HUDEP-2 (cell line): Measurements from ENCODE around the gene ALOX5.

ENCODE experiments used
- DNase-seq, 76 experiments: peaks; one replicate each; lab custom pipeline; 2025; ENCODE audit not compliant: unreplicated experiment in 76 of 76; lab: John Stamatoyannopoulos, UW

The ALOX5 gene

DNA sequence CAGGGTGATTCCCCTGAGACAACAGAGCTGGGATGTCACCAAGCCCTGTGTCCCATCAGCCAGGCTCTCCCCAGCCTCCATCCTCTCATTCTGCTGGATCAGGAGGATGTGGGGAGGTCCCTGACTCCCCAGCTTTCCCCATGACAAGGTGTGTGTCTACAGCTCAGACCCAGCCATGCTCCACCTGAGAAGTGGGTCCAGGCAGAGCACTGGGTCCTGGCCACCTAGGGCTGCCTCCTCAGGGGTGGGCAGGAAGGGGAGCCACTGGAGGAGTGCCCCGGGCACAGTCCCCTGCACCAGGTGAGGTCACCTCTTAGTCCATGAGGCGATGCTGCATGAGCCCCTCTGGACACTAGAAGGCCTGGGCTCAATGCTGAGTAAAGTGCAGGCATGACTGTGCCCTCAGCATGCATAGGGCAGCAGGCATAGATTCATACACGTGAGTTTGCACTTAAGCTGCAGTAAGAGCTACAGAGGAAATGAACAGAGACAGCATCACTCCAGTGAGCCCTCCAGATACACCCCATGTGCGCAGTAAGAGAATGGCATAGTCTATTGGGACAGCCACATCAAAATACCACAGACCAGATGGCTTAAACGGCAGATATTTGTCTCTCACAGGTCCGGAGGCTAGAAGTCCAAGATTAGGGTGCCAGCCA, 48.3 kb downstream of the ALOX5 start:
- DNase-seq, result no peak

DNA sequence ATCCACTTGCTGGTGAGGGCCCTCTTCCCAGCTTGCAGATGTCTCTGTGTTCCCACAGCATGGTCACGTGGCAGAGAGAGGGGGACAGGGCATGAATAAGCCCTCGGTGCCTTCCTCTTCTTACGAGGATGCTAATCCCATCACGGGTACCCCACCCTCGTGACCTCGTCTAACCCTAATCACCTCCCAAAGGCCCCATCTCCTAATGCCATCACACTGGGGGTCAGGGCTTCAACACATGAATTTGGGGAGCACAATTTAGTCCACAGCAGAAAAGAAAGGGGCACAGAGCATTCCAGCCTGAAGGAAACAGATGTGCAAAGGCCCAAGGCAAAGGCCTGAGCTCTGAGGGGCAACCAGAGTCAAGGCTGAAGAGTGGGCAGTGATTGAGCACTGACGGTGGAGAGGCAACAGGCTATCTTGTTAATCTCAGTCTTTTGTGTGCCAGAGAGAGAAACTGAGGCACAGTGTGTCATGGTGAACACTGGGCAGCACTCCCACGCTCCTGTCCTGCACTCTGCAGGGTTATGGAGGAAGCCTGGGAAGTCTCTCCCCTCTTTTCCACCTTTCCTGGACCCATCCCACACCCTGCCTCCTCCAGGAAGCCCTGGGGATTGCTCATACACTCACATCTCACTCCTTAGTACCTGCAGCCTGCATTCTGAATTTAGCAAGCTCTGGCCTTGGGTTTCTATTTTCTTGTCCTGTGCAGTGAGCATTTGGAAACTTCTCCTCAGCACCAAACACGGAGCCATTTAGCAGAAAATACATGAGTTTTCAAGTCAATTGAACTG, 49.0 kb downstream of the ALOX5 start:
- DNase-seq, result no peak

DNA sequence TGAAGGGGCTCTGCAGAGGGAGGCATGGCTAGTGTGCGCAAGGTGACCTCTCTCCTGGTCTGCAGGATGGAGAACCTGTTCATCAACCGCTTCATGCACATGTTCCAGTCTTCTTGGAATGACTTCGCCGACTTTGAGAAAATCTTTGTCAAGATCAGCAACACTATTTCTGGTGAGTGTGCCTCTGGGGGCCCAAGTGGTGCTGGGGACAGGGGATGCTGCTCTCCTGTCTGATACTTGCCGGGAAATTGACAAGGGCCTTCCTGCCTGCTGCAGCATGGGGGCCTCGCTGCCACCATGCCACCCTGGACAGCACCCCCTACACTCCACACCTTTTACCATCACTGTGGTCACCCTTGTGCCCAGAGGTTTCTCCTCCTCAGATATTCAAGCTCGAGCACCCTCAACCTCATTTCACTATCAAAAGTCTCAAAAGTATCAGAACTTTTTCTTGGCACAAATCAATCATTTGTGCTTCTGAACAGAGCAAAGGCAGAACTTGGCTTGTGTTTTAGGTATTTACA, 50.0 kb downstream of the ALOX5 start:
- no peak for DNase-seq

DNA sequence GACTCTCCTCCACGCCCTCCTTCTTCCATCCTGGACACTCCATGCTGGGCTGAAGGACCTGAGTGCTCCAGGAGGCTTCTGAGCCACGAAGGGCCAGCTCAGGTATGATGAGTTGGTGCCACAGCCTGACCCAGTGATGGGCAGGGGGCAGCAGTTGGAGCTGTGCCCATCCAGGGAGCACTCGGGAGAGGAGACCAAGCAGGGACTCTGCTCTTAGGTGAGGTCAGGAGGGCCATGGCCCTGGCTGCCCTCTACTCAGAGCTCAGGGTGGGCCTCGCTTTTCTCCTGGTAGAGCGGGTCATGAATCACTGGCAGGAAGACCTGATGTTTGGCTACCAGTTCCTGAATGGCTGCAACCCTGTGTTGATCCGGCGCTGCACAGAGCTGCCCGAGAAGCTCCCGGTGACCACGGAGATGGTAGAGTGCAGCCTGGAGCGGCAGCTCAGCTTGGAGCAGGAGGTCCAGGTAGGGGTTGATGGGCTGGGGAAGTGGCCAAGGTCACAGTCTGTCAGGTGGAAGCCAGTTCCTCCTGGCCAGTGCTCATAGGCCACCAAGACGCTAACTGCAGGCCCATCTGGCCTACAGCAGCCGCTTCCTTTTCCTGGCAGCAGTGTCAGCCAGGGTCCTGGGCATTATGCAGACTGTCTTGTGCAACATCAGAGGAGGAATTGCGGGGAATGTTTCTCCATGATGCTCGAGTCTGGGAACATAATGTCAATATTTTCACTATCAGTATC, 50.8 kb downstream of the ALOX5 start:
- DNase-seq, result no peak

DNA sequence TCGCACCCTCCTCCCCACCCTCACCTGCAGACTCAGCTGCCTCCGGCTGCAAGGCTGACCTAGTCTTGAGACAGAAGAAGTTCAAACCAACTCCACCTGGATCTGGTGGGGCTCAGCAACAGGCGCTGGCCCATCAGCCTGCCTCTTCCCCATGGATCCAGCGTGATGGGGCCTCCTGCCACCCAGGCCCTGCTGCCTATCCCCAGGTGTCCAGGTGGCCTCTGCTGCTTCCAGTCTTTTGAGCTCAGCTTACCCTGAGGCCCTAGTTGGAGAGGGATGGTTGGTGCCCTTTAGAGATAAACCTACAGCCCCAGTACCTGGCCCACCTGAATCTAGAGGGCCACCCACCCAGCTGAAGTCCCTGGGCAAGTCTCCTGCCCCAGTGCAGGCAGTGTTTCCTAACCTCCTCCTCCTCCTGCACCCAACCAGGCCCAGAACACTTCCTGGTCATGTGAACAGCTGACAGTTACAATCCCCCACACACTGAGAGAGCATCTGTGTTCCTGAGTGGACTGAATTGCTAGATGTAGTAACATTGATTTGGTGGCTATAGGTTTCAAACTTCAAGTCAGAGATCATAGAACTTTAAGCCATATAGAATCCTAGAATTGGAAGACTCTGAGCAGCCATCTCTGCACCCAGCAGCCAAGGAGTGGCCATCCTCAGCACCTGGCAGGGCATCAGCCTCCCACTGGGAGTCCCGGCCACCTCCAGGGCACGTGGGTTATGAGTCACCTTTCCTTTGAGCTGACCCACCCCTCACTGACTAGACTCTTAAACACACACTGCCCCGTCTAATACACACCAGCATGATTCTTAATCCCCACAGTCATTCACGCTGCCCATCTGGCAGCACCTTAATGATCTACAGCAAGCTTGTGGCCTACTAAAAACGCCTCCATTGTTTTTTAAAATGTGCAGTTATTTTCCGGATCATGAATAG, 51.9 kb downstream of the ALOX5 start:
- DNase-seq, result peak in 2 of 76 experiments; percentile 7 to 14

DNA sequence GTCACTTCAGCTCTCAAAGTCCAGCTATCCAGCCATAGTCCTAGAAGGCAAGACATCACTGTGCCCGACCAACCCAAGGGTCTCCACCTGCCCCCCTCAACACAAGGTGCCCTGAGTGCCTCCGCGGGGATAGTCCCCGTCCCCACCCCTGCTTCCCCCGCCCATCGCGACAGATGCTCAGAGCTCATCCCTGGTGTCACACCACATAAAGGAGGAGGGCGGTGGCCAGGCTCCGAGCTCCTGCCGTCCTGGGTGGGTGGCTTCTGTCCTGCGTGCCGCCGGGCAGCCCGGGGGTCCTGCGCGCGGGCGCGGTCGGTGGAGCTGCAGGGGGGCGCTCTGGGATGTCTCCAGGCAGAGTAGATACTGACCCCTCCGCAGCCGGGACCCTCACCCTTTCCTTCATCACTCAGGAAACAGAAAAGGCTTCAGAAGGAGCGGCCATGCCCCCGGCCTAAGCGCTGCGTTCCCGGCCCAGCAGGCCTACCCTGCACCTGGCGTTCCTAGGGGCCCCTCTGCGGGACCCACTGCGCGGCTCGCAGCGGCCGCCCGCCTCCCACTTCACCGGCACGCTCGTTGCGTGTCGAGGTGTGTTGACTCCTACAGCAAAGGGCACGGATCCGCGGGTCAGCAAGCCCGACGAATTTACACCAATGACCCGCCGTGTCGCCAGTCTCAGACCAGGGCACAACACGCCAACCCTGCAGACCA, 53.4 kb downstream of the ALOX5 start:
- no peak for DNase-seq

DNA sequence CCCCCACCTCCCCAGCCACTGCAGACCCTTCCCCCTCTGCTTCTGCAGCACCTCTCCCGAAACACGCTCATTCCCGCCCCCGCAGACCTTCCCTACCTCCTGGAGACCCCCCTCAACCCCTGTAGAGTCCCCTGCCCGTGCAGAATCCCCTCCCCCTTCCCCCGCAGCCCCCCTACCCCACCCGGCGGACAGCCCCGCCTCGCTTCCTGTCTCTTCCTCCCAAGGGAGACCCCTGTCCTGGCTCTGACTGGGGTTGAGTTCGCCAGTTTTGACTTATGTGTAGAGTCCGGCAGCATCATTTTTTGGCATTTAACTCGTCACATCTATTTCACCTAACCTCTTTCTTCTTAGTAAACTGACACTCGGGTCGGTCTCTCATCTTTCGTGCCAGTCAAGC, 54.0 kb downstream of the ALOX5 start:
- DNase-seq, result no peak

DNA sequence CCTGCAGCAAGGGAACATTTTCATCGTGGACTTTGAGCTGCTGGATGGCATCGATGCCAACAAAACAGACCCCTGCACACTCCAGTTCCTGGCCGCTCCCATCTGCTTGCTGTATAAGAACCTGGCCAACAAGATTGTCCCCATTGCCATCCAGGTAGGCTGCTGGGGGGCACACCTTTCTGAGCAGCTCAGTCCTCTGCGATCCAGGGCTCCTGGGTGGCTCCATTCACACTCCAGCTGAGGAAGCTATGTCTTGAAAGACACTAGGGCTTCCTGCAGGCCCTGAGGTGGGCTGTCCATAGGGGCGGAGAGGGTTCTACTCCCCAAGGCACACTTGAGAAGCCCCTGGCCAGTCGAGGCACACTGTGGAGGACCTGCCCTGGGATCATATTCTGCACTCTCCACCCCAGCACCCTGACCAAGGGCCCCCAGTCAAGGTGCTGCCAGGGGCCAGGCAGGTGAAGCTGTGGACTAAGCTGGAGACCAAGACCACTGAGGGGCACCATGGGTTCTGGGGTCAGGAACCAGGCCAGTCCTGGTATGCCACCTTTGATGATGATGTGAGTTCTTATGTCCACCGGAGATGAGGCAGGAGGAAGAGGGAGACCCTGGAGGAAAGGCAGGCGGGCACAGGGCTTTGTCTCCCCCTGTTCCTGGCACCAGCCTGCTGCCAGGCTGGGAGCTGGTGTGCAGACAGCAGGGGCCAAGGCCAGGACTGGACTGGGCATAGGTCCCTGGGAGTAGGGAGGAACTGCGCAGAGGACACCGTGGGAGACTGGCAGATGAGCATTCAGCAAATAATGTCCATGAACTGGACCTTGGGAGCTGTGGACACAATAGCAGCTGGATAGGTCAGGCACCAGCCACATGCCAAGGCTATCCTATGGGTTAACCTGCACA, 54.8 kb downstream of the ALOX5 start:
- DNase-seq, result no peak

DNA sequence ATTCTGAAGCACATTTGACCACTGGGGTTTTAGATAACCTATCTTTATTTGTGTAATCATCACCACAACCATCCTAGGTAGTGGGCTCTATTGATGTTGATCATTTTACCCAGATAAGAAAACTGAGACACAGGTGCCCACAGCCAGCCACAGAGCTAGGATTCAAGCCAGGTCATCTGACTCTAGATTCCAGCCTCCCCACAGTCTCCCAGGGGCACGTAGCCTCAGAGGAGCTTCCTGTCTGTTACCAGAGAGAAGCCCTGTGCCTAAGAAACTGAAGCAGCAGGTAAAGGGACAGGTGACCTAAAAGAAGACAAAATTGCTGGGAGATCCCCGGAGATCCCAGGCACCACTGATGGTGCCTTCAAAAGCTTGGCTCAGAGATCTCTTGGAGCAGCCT, 55.8 kb downstream of the ALOX5 start:
- no peak for DNase-seq

DNA sequence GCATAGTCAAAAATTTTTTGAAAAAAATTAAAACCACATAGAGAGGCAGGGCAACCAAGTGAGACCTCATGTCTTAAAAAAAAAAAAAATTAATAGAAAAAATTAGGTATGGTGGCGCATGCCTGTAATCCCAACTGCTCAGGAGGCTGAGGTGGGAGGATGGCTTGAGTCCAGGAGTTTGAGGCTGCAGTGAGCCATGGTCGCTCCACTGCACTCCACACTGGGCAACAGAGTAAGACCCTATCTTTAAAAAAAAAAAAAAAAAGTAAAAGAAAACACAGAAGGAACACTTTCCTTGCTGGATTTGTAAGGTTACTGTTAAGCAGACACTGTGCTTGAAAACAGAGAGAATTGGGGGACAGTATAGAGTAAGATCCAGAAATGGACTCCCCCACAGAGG, 58.1 kb downstream of the ALOX5 start:
- no peak for DNase-seq

DNA sequence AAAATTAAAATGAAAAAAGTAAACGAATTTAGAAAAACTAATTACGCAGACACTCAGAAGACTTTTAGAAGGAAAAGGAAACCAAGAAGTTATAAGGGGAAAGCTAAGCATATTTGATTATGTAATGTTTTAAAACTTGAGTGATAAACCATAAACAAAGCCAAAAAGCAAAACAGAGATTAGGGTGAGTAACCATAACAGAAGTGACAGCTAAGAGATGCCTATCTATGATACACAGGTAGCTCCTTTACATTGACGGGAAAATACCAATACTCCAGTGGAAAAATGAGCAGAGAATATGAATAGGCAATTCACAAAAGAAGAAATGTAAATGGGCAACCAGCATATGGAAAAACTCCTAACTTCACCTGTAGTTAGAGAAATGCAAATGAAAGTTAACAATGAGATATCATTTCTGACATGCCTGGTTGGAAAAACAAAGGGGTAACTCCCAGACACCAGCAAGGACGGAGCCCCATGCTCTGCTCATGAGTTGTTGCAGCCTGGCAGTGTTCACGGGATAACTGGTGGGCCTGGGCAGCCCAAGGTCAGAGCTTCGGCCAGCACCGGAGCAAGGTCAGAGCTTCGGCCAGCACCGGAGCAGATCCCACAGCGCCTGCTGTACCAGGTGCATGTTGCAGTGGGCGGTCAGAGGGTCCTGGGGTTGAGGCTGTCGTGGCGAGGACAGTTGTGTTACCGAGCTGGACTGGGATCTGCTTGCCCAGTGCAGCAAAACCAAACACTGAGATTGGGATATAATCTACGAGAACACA, 58.9 kb downstream of the ALOX5 start:
- DNase-seq, result no peak

DNA sequence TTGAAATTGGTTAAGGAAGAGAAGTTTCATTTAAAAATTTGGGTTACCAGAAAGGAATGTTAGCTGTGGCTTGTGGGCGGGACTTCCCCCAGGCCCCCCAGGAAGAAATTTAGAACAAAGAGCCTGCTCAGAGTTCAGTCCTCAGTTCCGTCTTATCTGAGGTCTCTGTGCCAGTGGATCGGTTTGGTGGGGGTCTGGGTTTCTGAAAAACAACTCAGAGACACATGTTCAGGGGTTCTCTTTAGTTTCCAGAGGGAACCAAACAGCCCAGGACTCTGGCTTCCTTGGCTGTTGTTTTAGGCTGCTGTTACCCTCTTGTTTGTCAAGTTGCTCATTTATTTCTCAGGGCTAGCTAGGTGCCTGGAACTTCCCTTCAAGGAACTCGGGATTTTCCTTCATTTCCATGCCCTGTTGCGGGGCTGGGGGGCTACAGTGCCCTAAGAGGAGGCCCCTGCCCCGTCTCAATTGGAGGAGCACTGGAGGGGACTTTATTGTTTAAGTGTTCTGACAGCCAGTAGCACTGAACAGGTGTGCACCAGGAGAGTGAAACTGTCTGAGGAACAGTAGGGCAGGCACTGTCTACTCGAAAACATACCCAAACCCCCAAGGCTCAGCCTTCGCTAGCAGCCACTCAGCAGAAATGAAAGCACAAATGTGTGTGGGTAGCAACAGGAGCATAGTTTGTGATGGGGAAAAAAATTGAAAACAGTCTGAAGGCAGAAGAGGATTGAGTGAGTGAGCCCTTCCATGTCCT, 59.9 kb downstream of the ALOX5 start:
- no peak for DNase-seq

DNA sequence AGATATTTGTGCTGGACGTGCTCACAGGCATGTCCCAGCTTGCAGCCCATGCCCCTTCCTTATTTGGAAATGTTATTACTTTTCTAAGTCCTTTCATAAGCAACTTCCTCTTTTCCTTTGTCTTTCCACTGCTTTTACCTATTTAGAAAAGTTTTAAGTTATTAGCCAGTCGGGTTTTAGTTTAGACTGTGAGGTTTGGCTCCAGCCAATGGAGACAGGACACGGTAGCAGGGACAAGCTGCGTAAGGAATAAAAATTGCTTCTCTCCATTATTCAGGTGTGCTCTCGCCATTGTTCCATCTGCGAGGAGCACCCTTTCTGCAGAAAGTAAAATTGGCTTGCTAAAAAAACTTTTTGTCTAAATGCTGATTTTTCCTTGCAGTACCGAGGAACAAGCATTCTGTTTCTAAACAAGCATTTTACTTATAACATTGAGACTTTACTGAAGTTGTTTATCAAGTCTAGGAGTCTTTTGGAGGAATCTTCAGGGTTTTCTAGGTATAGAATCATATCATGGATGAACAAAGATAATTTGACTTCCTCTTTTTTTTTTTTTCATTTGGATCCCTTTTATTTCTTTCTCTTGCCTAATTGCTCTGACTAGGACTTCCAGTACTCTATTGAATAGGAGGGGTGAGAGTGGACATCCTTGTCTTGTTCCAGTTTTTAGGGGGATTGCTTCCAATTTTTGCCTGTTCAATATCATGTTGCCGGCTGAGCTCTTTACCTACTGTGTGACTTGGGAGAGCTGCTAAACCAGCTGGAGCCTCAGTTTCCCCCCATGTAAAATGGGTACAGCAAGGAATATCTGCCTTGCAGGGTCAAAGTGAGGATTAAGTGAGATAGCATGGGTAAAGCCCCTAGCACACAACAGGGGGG, 63.8 kb downstream of the ALOX5 start:
- no peak for DNase-seq

DNA sequence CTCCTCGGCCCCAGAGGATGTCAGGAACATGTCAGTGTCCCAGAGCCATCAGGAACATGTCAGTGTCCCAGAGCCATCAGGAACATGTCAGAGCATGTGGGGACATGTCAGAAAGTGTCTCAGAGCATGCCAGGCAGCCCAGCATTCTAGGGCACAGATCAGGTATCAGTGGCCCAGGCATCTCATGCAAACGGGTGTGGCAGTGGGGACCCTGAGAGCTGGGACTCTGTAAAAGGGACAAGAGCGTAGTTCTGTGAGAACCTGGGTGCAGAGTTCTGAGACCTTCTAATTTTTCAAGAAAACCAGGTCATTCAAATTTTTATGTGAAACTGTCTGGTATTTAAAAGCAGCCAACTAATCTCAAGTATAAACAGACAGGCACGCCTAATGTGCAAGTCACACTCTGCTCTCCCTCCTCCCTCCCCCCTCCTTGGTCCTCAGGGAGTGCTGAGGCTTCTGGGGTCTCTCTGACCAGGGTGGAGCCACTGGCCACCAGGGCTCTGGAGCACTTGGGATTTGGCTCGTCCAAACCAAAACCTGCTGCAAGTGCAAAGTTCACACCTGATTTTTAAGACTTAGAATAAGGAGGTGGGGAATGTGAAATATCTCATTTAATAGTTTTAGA, 64.6 kb downstream of the ALOX5 start:
- no peak for DNase-seq

DNA sequence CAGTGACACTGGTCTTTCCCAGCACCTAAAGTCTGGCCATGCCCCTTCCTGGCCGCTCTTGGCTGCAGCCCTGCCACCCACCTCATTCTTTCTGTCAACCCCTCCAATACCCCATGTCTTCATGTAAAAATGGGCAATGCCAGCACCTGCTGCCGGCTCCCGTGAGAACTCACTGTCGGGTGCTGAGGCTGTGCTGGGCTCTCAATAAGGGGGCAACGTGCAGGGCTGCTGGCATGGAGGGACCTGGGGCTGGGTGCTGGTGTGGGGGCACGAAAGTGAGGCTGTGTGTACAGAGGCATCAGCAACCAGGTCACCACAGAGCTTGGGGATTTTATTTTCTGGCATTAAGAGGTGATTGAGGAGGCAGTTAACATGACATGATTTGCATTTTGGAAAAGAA, 65.3 kb downstream of the ALOX5 start:
- DNase-seq, result no peak

DNA sequence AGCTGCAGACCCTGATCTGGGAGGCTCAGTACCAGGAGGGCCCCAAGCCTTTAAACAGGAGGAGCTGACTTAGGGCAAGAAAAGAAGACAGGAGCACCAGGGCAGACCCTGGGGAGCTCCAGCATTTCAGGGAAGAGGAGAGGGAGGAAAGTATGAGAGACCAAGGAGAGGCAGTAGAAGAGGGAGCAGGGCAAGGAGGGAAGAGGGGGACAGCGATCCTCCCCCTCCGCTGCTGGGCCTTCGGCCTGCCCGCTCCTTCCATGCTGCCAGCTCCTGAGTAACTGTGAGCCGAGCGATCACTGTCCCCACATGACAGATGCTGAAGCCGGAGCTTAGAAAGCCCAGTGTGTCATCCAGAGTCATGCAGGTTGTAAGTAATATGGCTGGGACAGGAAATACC, 65.9 kb downstream of the ALOX5 start:
- DNase-seq, result no peak
